Measurements from ENCODE around the gene DEPDC5. TPM values are rescaled to one million over a fixed set of nuclear protein-coding genes. Genes with fewer than 3 reads are reported as not detected.

The DEPDC5 gene
- total RNA-seq, 1 donor from 2014 or later = 13.6 TPM

DNA sequence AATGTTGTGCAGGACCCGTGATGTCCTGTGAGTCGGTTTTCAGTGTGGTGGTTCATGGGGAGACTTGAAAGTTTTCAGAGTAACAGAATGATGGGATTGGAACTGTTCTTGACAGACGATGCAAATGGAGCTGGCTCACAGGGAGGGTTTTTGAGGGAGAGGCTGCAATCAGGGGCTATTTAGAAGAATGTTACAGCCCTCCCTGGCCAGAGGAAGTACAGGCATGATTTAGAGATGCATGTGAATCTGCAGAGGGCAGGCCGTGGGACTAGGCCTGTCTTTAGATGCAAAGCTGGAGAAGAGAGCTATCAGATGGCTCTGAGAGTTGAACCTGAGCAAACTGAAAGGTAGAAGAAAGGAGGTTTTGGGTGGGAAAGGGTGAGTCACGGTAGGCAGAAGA, 115.9 kb downstream of the DEPDC5 start:
- TF ChIP-seq, protein P1, sequence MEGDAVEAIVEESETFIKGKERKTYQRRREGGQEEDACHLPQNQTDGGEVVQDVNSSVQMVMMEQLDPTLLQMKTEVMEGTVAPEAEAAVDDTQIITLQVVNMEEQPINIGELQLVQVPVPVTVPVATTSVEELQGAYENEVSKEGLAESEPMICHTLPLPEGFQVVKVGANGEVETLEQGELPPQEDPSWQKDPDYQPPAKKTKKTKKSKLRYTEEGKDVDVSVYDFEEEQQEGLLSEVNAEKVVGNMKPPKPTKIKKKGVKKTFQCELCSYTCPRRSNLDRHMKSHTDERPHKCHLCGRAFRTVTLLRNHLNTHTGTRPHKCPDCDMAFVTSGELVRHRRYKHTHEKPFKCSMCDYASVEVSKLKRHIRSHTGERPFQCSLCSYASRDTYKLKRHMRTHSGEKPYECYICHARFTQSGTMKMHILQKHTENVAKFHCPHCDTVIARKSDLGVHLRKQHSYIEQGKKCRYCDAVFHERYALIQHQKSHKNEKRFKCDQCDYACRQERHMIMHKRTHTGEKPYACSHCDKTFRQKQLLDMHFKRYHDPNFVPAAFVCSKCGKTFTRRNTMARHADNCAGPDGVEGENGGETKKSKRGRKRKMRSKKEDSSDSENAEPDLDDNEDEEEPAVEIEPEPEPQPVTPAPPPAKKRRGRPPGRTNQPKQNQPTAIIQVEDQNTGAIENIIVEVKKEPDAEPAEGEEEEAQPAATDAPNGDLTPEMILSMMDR (IDR thresholded peaks at IDR 0.05; ENCODE audit: insufficient read depth, low read length, poor library complexity, severe bottlenecking) = no peak
- no peak for DNase-seq (ENCODE audit: low read depth)

GRCh38 chr22:31870890-31871289, 117.1 kb downstream of the DEPDC5 start:
- Histone ChIP-seq H3K4me3 (ENCODE audit: low read depth, low read length) (no peak overlapping the region), H3K36me3 (ENCODE audit: control insufficient read depth, insufficient read depth, low read length) (no peaks in the 10 kb centered on the region), H3K27me3 (ENCODE audit: control insufficient read depth, insufficient read depth, low read length) (no peaks in the 10 kb centered on the region)
- no peak for DNase-seq (ENCODE audit: low read depth)
- TF ChIP-seq, protein P1 (IDR thresholded peaks at IDR 0.05; ENCODE audit: insufficient read depth, low read length, poor library complexity, severe bottlenecking) = no peak

More for the DNA sequence above, 115.9 kb downstream of the DEPDC5 start:
- Histone ChIP-seq H3K36me3 (ENCODE audit: control insufficient read depth, insufficient read depth, low read length) (no peaks in the 10 kb centered on the region), H3K4me3 (ENCODE audit: low read depth, low read length) (no peak overlapping the region), H3K27me3 (ENCODE audit: control insufficient read depth, insufficient read depth, low read length) (no peaks in the 10 kb centered on the region)

GRCh38 chr22:31871480-31871879, 117.7 kb downstream of the DEPDC5 start:
- TF ChIP-seq, protein P1 (IDR thresholded peaks at IDR 0.05; ENCODE audit: insufficient read depth, low read length, poor library complexity, severe bottlenecking) = no peak
- Histone ChIP-seq H3K4me3 (ENCODE audit: low read depth, low read length) (no peak overlapping the region), H3K36me3 (ENCODE audit: control insufficient read depth, insufficient read depth, low read length) (no peaks in the 10 kb centered on the region), H3K27me3 (ENCODE audit: control insufficient read depth, insufficient read depth, low read length) (no peaks in the 10 kb centered on the region)
- no peak for DNase-seq (ENCODE audit: low read depth)

DNA sequence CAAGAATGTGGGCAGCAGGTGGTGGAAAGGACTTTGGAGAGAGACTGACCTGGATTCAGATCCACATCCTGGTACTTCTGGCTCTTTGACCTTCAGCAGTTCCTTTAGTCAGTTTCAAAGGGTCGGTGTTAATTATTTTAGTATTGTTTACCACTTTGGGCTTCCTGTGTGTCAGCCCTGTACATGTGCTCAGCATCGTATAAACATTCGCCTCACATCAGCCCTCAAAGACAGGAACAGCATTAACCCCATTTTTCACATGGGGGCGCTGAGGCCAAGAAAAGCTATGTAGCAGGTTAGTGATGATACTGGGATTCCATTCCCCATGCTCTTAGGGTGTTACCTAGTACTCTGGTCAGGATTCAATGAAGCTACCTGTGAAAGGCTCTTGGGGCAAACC, 118.4 kb downstream of the DEPDC5 start:
- TF ChIP-seq, protein P1 (IDR thresholded peaks at IDR 0.05; ENCODE audit: insufficient read depth, low read length, poor library complexity, severe bottlenecking) = no peak
- H3K4me3 ChIP-seq (ENCODE audit: low read depth, low read length) = no peak overlapping the region
- no peak for DNase-seq (ENCODE audit: low read depth)

GRCh38 chr22:31874821-31875220, 121.0 kb downstream of the DEPDC5 start:
- no peak overlapping the region for H3K4me3 ChIP-seq (ENCODE audit: low read depth, low read length)
- TF ChIP-seq, protein P1 (IDR thresholded peaks at IDR 0.05; ENCODE audit: insufficient read depth, low read length, poor library complexity, severe bottlenecking) = no peak
- DNase-seq (ENCODE audit: low read depth) = no peak
- no peaks in the 10 kb centered on the region for H3K27me3 ChIP-seq (ENCODE audit: control insufficient read depth, insufficient read depth, low read length)
- no peaks in the 10 kb centered on the region for H3K36me3 ChIP-seq (ENCODE audit: control insufficient read depth, insufficient read depth, low read length)

More for the DNA sequence above, 118.4 kb downstream of the DEPDC5 start:
- Histone ChIP-seq H3K27me3 (ENCODE audit: control insufficient read depth, insufficient read depth, low read length) (no peaks in the 10 kb centered on the region), H3K36me3 (ENCODE audit: control insufficient read depth, insufficient read depth, low read length) (no peaks in the 10 kb centered on the region)

DNA sequence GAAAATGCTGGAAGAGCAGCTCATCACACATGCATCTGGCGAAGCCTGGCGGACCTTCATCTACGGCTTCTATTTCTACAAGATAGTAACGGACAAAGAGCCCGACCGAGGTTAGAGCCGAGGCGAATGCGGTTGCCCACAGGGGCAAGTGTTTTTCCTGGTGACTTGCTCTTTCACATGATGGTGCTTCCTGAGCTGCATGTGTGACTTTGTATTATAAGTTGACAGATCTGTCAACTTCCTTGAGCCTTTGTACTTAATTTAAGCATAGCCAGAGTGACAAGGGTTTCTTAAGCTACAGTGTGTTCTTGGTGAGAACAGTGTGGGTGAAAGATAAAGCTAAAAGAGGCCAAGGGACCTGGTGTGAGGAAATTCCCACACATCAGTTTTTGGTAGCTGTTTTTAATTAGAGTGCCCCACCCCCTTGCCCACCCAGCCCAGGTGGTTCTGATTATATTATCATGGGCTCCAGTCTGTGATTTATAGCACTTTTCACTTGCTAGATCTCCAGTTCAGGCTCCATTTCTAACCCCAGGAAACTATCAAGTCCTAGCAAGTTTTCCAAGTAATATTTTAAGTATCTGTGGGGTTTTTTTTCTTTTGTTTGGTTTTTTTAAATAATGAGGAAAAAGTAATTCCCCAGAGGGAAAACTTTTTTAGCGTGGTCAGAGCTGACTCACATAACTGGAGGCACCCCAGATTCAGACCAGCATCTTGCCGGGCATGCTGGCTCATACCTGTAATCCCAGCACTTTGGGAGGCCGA, 122.5 kb downstream of the DEPDC5 start:
- TF ChIP-seq, protein P1 (IDR thresholded peaks at IDR 0.05; ENCODE audit: insufficient read depth, low read length, poor library complexity, severe bottlenecking) = no peak
- H3K36me3 ChIP-seq (ENCODE audit: control insufficient read depth, insufficient read depth, low read length) = no peaks in the 10 kb centered on the region
- DNase-seq (ENCODE audit: low read depth) = no peak
- no peaks in the 10 kb centered on the region for H3K27me3 ChIP-seq (ENCODE audit: control insufficient read depth, insufficient read depth, low read length)
- no peak overlapping the region for H3K4me3 ChIP-seq (ENCODE audit: low read depth, low read length)

All from kidney epithelial cell (primary cell).